ENCODE results near the gene AAR2.

The AAR2 gene

GRCh38 chr20:36254076-36254475 is 17.8 kb downstream of the AAR2 start:
- DNase-seq (ENCODE audit: low read depth): no peak
- H3K4me3 ChIP-seq (ENCODE audit: low read depth, low read length): no peak overlapping the region
- TF ChIP-seq CTCF (conservative IDR thresholded peaks at IDR 0.05; ENCODE audit: low read depth, low read length): no peak

- no peak for DNase-seq (ENCODE audit: low read depth)
These were observed 19.2 kb downstream of the AAR2 start for GRCh38 chr20:36255445-36255844.

GRCh38 chr20:36259177-36260061 is 23.1 kb downstream of the AAR2 start:
- TF ChIP-seq CTCF (conservative IDR thresholded peaks at IDR 0.05; ENCODE audit: low read depth, low read length): no peak
- no peak for DNase-seq (ENCODE audit: low read depth)
- no peak overlapping the region for H3K4me3 ChIP-seq (ENCODE audit: low read depth, low read length)

More at GRCh38 chr20:36255445-36255844, 19.2 kb downstream of the AAR2 start:
- TF ChIP-seq CTCF (conservative IDR thresholded peaks at IDR 0.05; ENCODE audit: low read depth, low read length): no peak
- H3K4me3 ChIP-seq (ENCODE audit: low read depth, low read length): no peak overlapping the region

GRCh38 chr20:36260316-36260715 is 24.0 kb downstream of the AAR2 start:
- TF ChIP-seq CTCF (conservative IDR thresholded peaks at IDR 0.05; ENCODE audit: low read depth, low read length): no peak
- DNase-seq (ENCODE audit: low read depth): no peak
- no peak overlapping the region for H3K4me3 ChIP-seq (ENCODE audit: low read depth, low read length)

GRCh38 chr20:36261389-36262105 is 25.3 kb downstream of the AAR2 start:
- no peak for TF ChIP-seq CTCF (conservative IDR thresholded peaks at IDR 0.05; ENCODE audit: low read depth, low read length)
- DNase-seq (ENCODE audit: low read depth): no peak
- no peak overlapping the region for H3K4me3 ChIP-seq (ENCODE audit: low read depth, low read length)

- no peak overlapping the region for H3K4me3 ChIP-seq (ENCODE audit: low read depth, low read length)
- no peak for TF ChIP-seq CTCF (conservative IDR thresholded peaks at IDR 0.05; ENCODE audit: low read depth, low read length)
- DNase-seq (ENCODE audit: low read depth): no peak
These were observed 26.2 kb downstream of the AAR2 start for GRCh38 chr20:36262440-36262839.

Measured in choroid plexus epithelial cell (primary cell).